Thyroid gland (tissue), 4 donors: ENCODE results near the gene SIRT2.

ENCODE experiments used
- POLR2A ChIP-seq, 2 donors: fragments of 450-650 bp; IDR thresholded peaks; one replicate each; pipeline ENCODE4 v1.6.1; 2017; ENCODE audit warnings: antibody characterized with exemption in 2 of 2, mild to moderate bottlenecking in 2 of 2, moderate library complexity in 1 of 2
- TF ChIP-seq, protein P1 (sequence below), 6 experiments: fragments of 200-600 bp in 3 of 6; fragments of 450-650 bp in 3 of 6; sonication (generic) in 3 of 6; IDR thresholded peaks; one replicate each; pipeline ENCODE4 v1.5.1; 2016 to 2019; ENCODE audit warnings: antibody characterized with exemption in 6 of 6, mild to moderate bottlenecking in 2 of 6, inconsistent platforms in 1 of 6, moderate library complexity in 1 of 6

DNA sequence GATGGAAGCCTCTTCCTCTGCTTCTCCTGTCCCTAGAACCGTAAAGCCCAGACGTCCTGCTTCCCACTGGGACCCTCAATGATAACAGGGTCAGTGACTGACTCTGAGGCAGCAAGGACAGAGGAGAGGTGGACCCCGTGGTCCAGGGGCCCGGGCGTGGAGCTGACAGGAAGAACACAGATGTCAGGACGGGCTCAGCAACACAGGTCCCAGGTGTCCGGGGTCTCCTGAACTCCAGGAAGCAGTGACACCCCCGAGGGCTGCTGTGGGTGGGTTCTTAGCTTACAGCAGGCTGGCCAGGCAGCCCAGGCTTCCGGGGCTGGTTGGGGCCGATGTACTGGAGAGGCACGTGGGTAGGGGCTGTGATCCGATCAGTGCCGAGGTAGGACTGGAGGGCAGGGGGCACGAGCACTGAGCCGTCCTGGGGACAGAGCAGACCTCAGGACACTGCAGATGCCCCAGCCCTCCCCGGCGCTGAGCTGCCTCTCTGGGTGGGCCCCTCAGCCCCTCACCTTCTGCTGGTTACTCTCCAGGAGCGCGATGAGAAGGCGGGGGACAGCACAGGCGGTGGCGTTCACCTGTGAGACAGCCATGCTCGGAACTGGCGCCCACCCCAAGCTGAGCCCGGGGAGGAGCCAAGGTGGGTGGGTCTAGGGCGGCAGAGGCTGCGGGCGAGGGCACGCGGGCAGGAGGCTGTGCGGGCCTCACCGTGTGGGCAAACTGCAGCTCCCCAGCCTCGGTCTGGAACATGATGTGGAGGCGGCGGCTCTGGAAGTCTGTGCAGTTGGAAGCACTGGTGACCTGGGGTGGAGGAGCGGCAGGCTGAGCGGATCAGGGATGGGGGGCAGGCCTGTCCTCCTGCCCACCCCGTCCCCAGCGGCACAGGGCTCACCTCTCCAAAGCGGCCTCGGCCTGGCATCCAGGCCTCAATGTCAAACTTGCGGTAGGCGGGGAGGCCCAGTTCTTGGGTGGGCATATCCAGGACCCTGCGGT is 16.2 kb upstream of the SIRT2 start:
- TF ChIP-seq, protein P1, sequence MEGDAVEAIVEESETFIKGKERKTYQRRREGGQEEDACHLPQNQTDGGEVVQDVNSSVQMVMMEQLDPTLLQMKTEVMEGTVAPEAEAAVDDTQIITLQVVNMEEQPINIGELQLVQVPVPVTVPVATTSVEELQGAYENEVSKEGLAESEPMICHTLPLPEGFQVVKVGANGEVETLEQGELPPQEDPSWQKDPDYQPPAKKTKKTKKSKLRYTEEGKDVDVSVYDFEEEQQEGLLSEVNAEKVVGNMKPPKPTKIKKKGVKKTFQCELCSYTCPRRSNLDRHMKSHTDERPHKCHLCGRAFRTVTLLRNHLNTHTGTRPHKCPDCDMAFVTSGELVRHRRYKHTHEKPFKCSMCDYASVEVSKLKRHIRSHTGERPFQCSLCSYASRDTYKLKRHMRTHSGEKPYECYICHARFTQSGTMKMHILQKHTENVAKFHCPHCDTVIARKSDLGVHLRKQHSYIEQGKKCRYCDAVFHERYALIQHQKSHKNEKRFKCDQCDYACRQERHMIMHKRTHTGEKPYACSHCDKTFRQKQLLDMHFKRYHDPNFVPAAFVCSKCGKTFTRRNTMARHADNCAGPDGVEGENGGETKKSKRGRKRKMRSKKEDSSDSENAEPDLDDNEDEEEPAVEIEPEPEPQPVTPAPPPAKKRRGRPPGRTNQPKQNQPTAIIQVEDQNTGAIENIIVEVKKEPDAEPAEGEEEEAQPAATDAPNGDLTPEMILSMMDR (IDR thresholded peaks at IDR 0.05), result no peak
- TF ChIP-seq POLR2A (IDR thresholded peaks at IDR 0.05), result no peak
